ENCODE data around the gene FOXN4. TPM values are rescaled to one million over a fixed set of nuclear protein-coding genes. Genes with fewer than 3 reads are reported as not detected.
A peak's percentile ranks its signal among the peaks of the same experiment; 100 is the strongest.

Gene FOXN4
- total RNA-seq, 4 donors from 2014 or later, result not detected

- H3K27ac ChIP-seq (replicated peaks in 1 of 4), result peak overlapping the region in 3 of 4 donors; percentile 68 to 75 (median 69)
- WGBS, result 84% methylated on average over 5 of the region's 5 CpGs
These were observed 16.8 kb downstream of the FOXN4 start for GRCh38 chr12:109292342-109292711.

GRCh38 chr12:109291521-109292341 is 17.4 kb downstream of the FOXN4 start:
- peak overlapping the region; percentile 42 to 47 (median 46) for H3K4me3 ChIP-seq
- intact Hi-C loops (cut with DNase I), result no loop called here
- H3K27ac ChIP-seq (replicated peaks in 1 of 4), result peak overlapping the region; percentile 68 to 80 (median 72)

More at GRCh38 chr12:109292342-109292711, 16.8 kb downstream of the FOXN4 start:
- Histone ChIP-seq H3K4me3 (no peak overlapping the region), H3K4me1 (peaks cover 5 to 20% (median 18%) of the 10 kb centered on the region in 4 donors), H3K27me3 (no peaks in the 10 kb centered on the region), H3K36me3 (no peaks in the 10 kb centered on the region), H3K9me3 (no peaks in the 10 kb centered on the region)
- DNase-seq (ENCODE audit: extremely low spot score), result no peak
- intact Hi-C loops (cut with DNase I), result no loop called here
- no peak for TF ChIP-seq EP300 (IDR thresholded peaks at IDR 0.05)
- TF ChIP-seq POLR2AphosphoS5 (IDR thresholded peaks at IDR 0.05), result no peak
- TF ChIP-seq POLR2A (IDR thresholded peaks at IDR 0.05; ENCODE audit: low read depth), result no peak
- no peak for TF ChIP-seq CTCF (IDR thresholded peaks at IDR 0.05)

GRCh38 chr12:109291117-109291516 is 18.0 kb downstream of the FOXN4 start:
- intact Hi-C loops (cut with DNase I), result no loop called here
- no peak for TF ChIP-seq POLR2AphosphoS5 (IDR thresholded peaks at IDR 0.05)
- TF ChIP-seq CTCF (IDR thresholded peaks at IDR 0.05), result no peak
- Histone ChIP-seq H3K27ac (replicated peaks in 1 of 4) (peak overlapping the region; percentile 68 to 80 (median 72)), H3K9me3 (no peaks in the 10 kb centered on the region), H3K27me3 (no peaks in the 10 kb centered on the region), H3K4me3 (peak overlapping the region; percentile 42 to 47 (median 46)), H3K36me3 (no peaks in the 10 kb centered on the region), H3K4me1 (peaks cover 5 to 20% (median 18%) of the 10 kb centered on the region in 4 donors)
- no peak for DNase-seq (ENCODE audit: extremely low spot score)
- WGBS, result 28% methylated on average over 11 of the region's 15 CpGs

More at GRCh38 chr12:109291521-109292341, 17.4 kb downstream of the FOXN4 start:
- Histone ChIP-seq H3K27me3 (no peaks in the 10 kb centered on the region), H3K4me1 (peaks cover 5 to 20% (median 18%) of the 10 kb centered on the region in 4 donors), H3K9me3 (no peaks in the 10 kb centered on the region), H3K36me3 (no peaks in the 10 kb centered on the region)
- WGBS, result 2% methylated on average over 10 of the region's 31 CpGs
- no peak for DNase-seq (ENCODE audit: extremely low spot score)
- TF ChIP-seq POLR2A (IDR thresholded peaks at IDR 0.05; ENCODE audit: low read depth) (no peak), POLR2AphosphoS5 (IDR thresholded peaks at IDR 0.05) (peak in 1 of 2 donors; percentile 46), CTCF (IDR thresholded peaks at IDR 0.05) (no peak)

- Histone ChIP-seq H3K9me3 (no peaks in the 10 kb centered on the region), H3K4me3 (no peak overlapping the region), H3K36me3 (no peaks in the 10 kb centered on the region), H3K27me3 (no peaks in the 10 kb centered on the region), H3K4me1 (peaks cover 5 to 20% (median 18%) of the 10 kb centered on the region in 4 donors), H3K27ac (replicated peaks in 1 of 4) (no peak overlapping the region)
- TF ChIP-seq CTCF (IDR thresholded peaks at IDR 0.05), result no peak
- no peak for TF ChIP-seq POLR2AphosphoS5 (IDR thresholded peaks at IDR 0.05)
- TF ChIP-seq POLR2A (IDR thresholded peaks at IDR 0.05; ENCODE audit: low read depth), result no peak
- no peak for TF ChIP-seq EP300 (IDR thresholded peaks at IDR 0.05)
- no peak for DNase-seq (ENCODE audit: extremely low spot score)
- 92% methylated on average over 11 of the region's 18 CpGs for WGBS
- intact Hi-C loops (cut with DNase I), result no loop called here
These were observed 19.0 kb downstream of the FOXN4 start for GRCh38 chr12:109290061-109290460.

Data from esophagus muscularis mucosa (tissue), 4 donors.